Upper lobe of left lung (tissue), 6 donors: ENCODE measurements around the gene GAL3ST2. TPM values are rescaled to one million over a fixed set of nuclear protein-coding genes. Genes with fewer than 3 reads are reported as not detected.
"Not testable (repeated sequence)": the region's sequence is repeated elsewhere in the genome, so short reads cannot be mapped to it uniquely, and the experiment has no call there.

Experiments used
- ATAC-seq, 2 donors: fragments of 200-7000 bp; cut with Tn5 transposase; one replicate each; pipeline ENCODE4 v1.9.1; 2022; ENCODE audit warnings: mild to moderate bottlenecking in 2 of 2, moderate library complexity in 2 of 2; ENCODE audit not compliant: low FRiP score in 2 of 2
- DNase-seq, 2 donors: peaks; one replicate each; pipeline ENCODE4 v3.0.0-alpha.2; 2019 to 2020
- H3K27ac ChIP-seq, 4 donors: fragments of 200-600 bp; sonication (generic); one replicate each; pipeline ENCODE4 v1.5.1; 2016 to 2019
- H3K27me3 ChIP-seq, 4 donors: fragments of 200-600 bp; sonication (generic); one replicate each; pipeline ENCODE4 v1.5.1; 2017 to 2019
- H3K36me3 ChIP-seq, 4 donors: fragments of 200-600 bp; sonication (generic); one replicate each; pipeline ENCODE4 v1.5.1; 2016 to 2019
- H3K4me1 ChIP-seq, 4 donors: fragments of 200-600 bp; sonication (generic); one replicate each; pipeline ENCODE4 v1.5.1; 2018 to 2019
- H3K4me3 ChIP-seq, 4 donors: fragments of 200-600 bp; sonication (generic); one replicate each; pipeline ENCODE4 v1.5.1; 2017 to 2019; ENCODE audit warnings: mild to moderate bottlenecking in 2 of 4, moderate library complexity in 1 of 4
- H3K9me3 ChIP-seq, 4 donors: fragments of 200-600 bp; sonication (generic); one replicate each; pipeline ENCODE4 v1.5.1; 2018 to 2019
- CTCF ChIP-seq, 6 experiments: fragments of 450-650 bp in 4 of 6; fragments of 200-600 bp in 2 of 6; sonication (generic) in 2 of 6; IDR thresholded peaks; one replicate each; pipeline ENCODE4 v1.5.1; 2016 to 2019; ENCODE audit warnings: antibody characterized with exemption in 6 of 6
- EP300 ChIP-seq, 4 donors: sonication (generic); formaldehyde crosslinking; IDR thresholded peaks; one replicate each; pipeline ENCODE4 v1.5.1; 2017; ENCODE audit warnings: antibody characterized with exemption in 4 of 4, control low read depth in 2 of 4
- POLR2A ChIP-seq, 4 donors: fragments of 450-650 bp; IDR thresholded peaks; one replicate each; pipeline ENCODE4 v1.5.1; 2016 to 2017; ENCODE audit warnings: antibody characterized with exemption in 4 of 4, mild to moderate bottlenecking in 2 of 4
- POLR2AphosphoS5 ChIP-seq, 2 donors: sonication (generic); formaldehyde crosslinking; IDR thresholded peaks; one replicate each; pipeline ENCODE4 v1.5.1; 2017; ENCODE audit warnings: antibody characterized with exemption in 2 of 2
- WGBS, 2 donors: methylation state at CpG; one replicate each; pipeline ENCODE4 v1.1.5; 2017 to 2018; 5-methylcytosine and 5-hydroxymethylcytosine counted together
- total RNA-seq, 6 donors: library from RNA; depleted of rRNA in 4 of 6; stranded (reverse); fragments of >200 nt in 4 of 6; gene quantifications; one replicate each; pipeline versions ENCODE4 v1.1.0 to v1.2.1, GENCODE V29; 2016 to 2021
- donor health status: DM: no; HTN: no; CAD: no; lungs with moderate emphysema.
- donor health status: DM: no; HTN: yes; CAD: no; lungs with severe emphysema.

The GAL3ST2 gene
- total RNA-seq, 6 donors from 2014 or later, result 0.59 to 2.1 (median 0.91) TPM; not detected in 3

- DNase-seq (peak in 1 of 2 donors; percentile 59), ATAC-seq (peak in 1 of 2 donors; percentile 4)
- no peak overlapping the region for H3K4me3 ChIP-seq
- no peaks in the 10 kb centered on the region for H3K27me3 ChIP-seq
- no peaks in the 10 kb centered on the region for H3K9me3 ChIP-seq
- 93 to 96% methylated on average over 11 to 28 of the region's 28 CpGs for WGBS, 2 donors
- TF ChIP-seq POLR2A (IDR thresholded peaks at IDR 0.05) (no peak), EP300 (IDR thresholded peaks at IDR 0.05) (no peak), CTCF (IDR thresholded peaks at IDR 0.05) (no peak)
- H3K27ac ChIP-seq, result no peak overlapping the region
- peaks cover 0 to 4% (median 2%) of the 10 kb centered on the region in 4 donors for H3K4me1 ChIP-seq
- peaks cover 0 to 30% (median 26%) of the 10 kb centered on the region in 4 donors for H3K36me3 ChIP-seq
Observed at GRCh38 chr2:241742320-241742939, 34.2 kb upstream of the GAL3ST2 start.

- H3K36me3 ChIP-seq, result peaks cover 0 to 30% (median 26%) of the 10 kb centered on the region in 4 donors
- H3K27ac ChIP-seq, ATAC-seq, H3K9me3 ChIP-seq, DNase-seq, H3K4me1 ChIP-seq, H3K27me3 ChIP-seq, H3K4me3 ChIP-seq: not testable (repeated sequence)
- WGBS, 2 donors, result 93 to 95% methylated on average over 7 to 14 of the region's 15 CpGs
Observed at GRCh38 chr2:241743008-241743407, 33.6 kb upstream of the GAL3ST2 start.

DNA sequence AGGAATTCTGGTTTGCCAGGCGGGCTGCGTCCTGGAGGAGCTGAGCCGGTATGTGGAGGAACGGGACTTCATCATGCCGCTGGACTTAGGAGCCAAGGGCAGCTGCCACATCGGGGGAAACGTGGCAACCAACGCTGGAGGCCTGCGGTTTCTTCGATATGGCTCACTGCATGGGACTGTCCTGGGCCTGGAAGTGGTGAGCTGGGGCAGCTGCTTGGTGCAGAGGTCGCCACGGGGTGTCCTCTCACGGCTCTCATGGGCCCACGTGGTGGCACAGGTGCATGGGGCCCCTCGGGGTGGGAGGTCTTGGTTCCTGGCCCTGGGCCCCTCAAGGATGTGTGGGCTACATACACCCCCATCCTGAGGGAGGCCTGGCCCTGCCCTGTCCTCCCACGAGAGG lies 33.0 kb upstream of the GAL3ST2 start:
- H3K4me3 ChIP-seq, result no peak overlapping the region
- ATAC-seq, result peak in 1 of 2 donors; percentile 12
- 87 to 90% methylated on average over 3 to 16 of the region's 16 CpGs for WGBS, 2 donors
- H3K9me3 ChIP-seq, result no peaks in the 10 kb centered on the region
- H3K4me1 ChIP-seq, result peaks cover 0 to 4% (median 2%) of the 10 kb centered on the region in 4 donors
- DNase-seq, result no peak
- no peak for TF ChIP-seq CTCF (IDR thresholded peaks at IDR 0.05)
- no peak for TF ChIP-seq POLR2AphosphoS5 (IDR thresholded peaks at IDR 0.05)
- no peak for TF ChIP-seq EP300 (IDR thresholded peaks at IDR 0.05)
- no peak for TF ChIP-seq POLR2A (IDR thresholded peaks at IDR 0.05)
- H3K27me3 ChIP-seq, result no peaks in the 10 kb centered on the region
- H3K36me3 ChIP-seq, result peaks cover 0 to 30% (median 24%) of the 10 kb centered on the region in 4 donors
- no peak overlapping the region for H3K27ac ChIP-seq

DNA sequence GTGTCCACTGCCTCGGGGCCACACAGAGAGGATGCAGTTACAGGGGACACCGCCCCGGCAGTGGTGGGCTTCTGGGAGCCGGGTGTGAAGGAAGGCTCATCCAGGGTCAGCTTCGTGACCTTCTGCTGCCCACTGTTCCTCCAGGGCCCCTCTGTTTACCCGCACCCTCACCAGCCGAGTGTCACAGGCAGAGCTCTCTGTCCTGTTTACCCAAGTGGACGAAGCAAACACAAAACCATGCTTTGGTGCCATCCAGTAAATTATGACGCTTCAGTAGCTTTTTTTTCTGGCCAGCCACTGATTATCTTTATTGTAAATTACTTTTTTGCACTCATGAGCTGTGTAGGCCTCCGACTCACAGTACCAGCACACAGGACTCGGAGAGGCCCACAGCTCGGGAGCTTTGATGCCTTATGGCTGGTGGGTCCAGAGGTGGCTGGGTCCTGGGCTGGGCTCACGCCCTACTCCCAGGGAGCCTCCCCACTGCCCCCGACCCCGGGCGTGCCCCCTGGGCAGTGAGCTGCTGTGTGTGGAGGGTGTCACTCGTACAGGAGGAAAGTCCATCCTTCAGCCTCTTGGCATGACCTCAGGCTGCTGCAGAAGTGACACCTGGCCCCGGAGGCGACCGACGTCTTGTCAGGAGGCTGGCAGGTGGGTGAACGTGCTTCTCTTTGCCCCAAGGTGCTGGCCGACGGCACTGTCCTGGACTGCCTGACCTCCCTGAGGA lies 32.4 kb upstream of the GAL3ST2 start:
- TF ChIP-seq POLR2A (IDR thresholded peaks at IDR 0.05), result no peak
- no peak for TF ChIP-seq CTCF (IDR thresholded peaks at IDR 0.05)
- no peak for TF ChIP-seq EP300 (IDR thresholded peaks at IDR 0.05)
- TF ChIP-seq POLR2AphosphoS5 (IDR thresholded peaks at IDR 0.05), result no peak
- Histone ChIP-seq H3K4me1 (peaks cover 0 to 4% (median 2%) of the 10 kb centered on the region in 4 donors), H3K9me3 (no peaks in the 10 kb centered on the region), H3K27ac (no peak overlapping the region), H3K4me3 (no peak overlapping the region), H3K27me3 (no peaks in the 10 kb centered on the region), H3K36me3 (peaks cover 0 to 35% (median 27%) of the 10 kb centered on the region in 4 donors)
- WGBS, 2 donors, result 94 to 95% methylated on average over 17 to 24 of the region's 24 CpGs
- DNase-seq (peak in 1 of 2 donors; percentile 77), ATAC-seq (no peak)

DNA sequence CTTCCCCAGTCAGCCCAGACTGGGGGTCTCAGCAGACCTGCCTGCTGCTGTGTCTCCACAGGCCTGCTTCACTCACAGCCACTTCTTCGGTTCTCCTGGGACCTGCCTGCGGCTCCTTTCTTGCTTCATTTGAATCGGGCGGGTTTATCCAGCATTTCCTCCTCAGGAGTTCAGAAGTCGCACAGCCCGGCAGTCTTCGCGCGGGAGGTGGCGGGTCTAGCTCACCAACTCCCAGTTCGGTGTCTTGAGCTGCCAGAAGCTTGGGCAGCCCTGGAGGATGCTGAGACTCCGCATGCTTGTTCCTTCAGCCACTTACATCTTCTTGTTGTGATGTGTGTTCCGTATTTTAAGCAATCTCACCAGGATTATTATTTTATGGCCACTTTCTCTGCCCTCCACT lies 31.3 kb upstream of the GAL3ST2 start:
- no peak for DNase-seq
- TF ChIP-seq CTCF (IDR thresholded peaks at IDR 0.05), result no peak
- TF ChIP-seq POLR2AphosphoS5 (IDR thresholded peaks at IDR 0.05), result no peak
- TF ChIP-seq EP300 (IDR thresholded peaks at IDR 0.05), result no peak
- no peak for TF ChIP-seq POLR2A (IDR thresholded peaks at IDR 0.05)
- no peaks in the 10 kb centered on the region for H3K9me3 ChIP-seq
- no peaks in the 10 kb centered on the region for H3K27me3 ChIP-seq
- H3K4me3 ChIP-seq, result no peak overlapping the region
- peaks cover 0 to 37% (median 29%) of the 10 kb centered on the region in 4 donors for H3K36me3 ChIP-seq
- no peak overlapping the region for H3K27ac ChIP-seq
- peaks cover 0 to 5% (median 4%) of the 10 kb centered on the region in 4 donors for H3K4me1 ChIP-seq
- no peak for ATAC-seq
- WGBS, 2 donors, result 96 to 97% methylated on average over 13 of the region's 13 CpGs
